Measurements from ENCODE around the gene ELF2. TPM values are rescaled to one million over a fixed set of nuclear protein-coding genes. Genes with fewer than 3 reads are reported as not detected.
"Not testable (repeated sequence)": the region's sequence is repeated elsewhere in the genome, so short reads cannot be mapped to it uniquely, and the experiment has no call there.

ELF2 gene
- total RNA-seq, 2 donors from 2014 or later: 39.7 to 46.2 TPM

- no peaks in the 10 kb centered on the region for H3K36me3 Mint-ChIP-seq
- H3K4me3 Mint-ChIP-seq: no peak overlapping the region
- H3K9me3 Mint-ChIP-seq: no peaks in the 10 kb centered on the region
- DNase-seq (ENCODE audit: low spot score) (no peak), ATAC-seq (no peak)
- H3K4me1 Mint-ChIP-seq (ENCODE audit: low read depth in 2 of 2): peaks cover 7 to 13% of the 10 kb centered on the region in 2 donors
- no peak overlapping the region for H3K27ac Mint-ChIP-seq
- H3K27me3 Mint-ChIP-seq: no peaks in the 10 kb centered on the region
Observed at GRCh38 chr4:139171876-139172691, 4.9 kb downstream of the ELF2 start.

GRCh38 chr4:139170932-139171331 lies 6.1 kb downstream of the ELF2 start:
- no peaks in the 10 kb centered on the region for H3K36me3 Mint-ChIP-seq
- H3K4me1 Mint-ChIP-seq (ENCODE audit: low read depth in 2 of 2): peaks cover 7 to 11% of the 10 kb centered on the region in 2 donors
- ATAC-seq (no peak), DNase-seq (ENCODE audit: low spot score) (no peak)
- H3K9me3 Mint-ChIP-seq: no peaks in the 10 kb centered on the region
- H3K4me3 Mint-ChIP-seq: no peak overlapping the region
- no peaks in the 10 kb centered on the region for H3K27me3 Mint-ChIP-seq
- H3K27ac Mint-ChIP-seq: no peak overlapping the region

DNA sequence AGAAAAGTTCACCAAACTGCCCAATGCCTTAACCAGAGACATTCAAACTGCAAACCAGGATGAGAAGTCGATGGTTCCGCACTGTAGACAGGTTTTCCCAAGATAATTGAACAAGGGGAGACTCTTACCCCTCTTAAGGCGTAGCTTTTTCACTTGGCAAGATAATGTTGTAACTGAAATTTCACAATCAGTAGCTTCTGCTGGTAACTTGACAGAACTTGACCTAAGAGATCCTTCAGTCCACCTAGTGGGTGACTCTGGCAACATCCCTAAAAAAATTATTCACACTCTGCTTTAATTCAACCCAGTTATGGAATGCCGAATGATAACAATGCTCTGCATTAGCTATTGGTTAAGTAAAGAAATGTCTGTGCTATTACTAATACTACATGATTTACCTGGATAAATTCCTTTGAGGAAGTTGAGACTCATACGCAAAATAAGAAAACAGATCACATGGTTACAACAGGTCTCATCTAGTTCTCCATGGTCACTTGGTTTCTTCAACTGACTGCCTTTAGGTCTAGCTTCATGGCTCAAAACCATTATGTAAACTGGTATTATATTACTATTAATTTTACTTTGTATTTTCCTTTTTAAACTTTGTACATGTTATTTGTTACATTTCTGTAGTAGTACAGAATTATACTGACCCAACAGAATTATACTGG lies 9.1 kb downstream of the ELF2 start:
- no peak for DNase-seq (ENCODE audit: low spot score)
- no peaks in the 10 kb centered on the region for H3K27me3 Mint-ChIP-seq
- no peak overlapping the region for H3K27ac Mint-ChIP-seq
- H3K4me3 Mint-ChIP-seq: no peak overlapping the region
- H3K36me3 Mint-ChIP-seq: no peaks in the 10 kb centered on the region
- peak in 1 of 2 donors; percentile 24 for ATAC-seq
- no peaks in the 10 kb centered on the region for H3K9me3 Mint-ChIP-seq
- peaks cover 10 to 18% of the 10 kb centered on the region in 2 donors for H3K4me1 Mint-ChIP-seq (ENCODE audit: low read depth in 2 of 2)

DNA sequence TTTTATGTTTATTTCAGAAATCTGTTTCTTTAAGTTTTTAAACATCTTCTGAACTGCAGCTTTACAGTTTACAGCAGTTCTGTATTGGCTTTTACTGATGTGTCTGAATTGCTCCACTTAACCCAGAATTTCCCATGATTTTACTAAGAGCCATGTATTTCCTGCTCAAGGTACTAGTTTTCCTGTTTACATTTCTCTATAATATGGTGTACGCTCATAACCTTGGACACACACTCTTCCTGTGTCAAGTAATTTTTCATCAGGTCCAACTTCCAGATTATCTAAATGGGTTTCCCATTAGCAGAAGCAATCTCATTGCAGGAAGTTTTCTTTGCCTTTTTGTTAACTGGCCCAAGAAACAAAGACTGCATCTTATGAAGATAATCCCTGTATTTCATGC lies 12.3 kb downstream of the ELF2 start:
- Mint-ChIP-seq H3K36me3 (no peaks in the 10 kb centered on the region), H3K27me3 (no peaks in the 10 kb centered on the region), H3K27ac (no peak overlapping the region), H3K9me3 (no peaks in the 10 kb centered on the region), H3K4me1 (ENCODE audit: low read depth in 2 of 2) (peaks cover 8 to 11% of the 10 kb centered on the region in 2 donors), H3K4me3 (no peak overlapping the region)
- ATAC-seq: no peak
- DNase-seq (ENCODE audit: low spot score): no peak

DNA sequence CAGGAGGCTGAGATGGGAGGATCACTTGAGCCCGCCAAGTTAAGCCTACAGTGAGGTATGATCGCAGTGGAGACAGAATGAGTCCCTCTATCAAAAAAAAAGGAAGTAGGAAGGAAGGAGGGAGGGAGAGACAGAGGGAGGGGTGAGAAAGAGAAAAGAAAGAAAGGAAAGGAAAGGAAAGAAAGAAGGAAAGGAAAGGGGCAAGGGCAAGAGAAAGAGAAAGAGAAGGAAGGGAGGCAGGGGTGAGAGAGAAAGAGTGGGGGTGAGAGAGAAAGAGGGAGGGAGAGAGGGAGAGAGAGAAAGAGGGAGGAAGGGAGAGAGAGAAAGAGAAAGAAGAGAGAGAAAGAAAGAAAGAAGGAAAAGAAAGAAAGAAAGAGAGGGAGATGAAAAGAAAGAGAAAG lies 13.2 kb downstream of the ELF2 start:
- DNase-seq (ENCODE audit: low spot score) (no peak), ATAC-seq (no peak)
- H3K27ac Mint-ChIP-seq: peak overlapping the region in 1 of 2 donors; percentile 31
- H3K36me3 Mint-ChIP-seq: no peaks in the 10 kb centered on the region
- H3K9me3 Mint-ChIP-seq: no peaks in the 10 kb centered on the region
- H3K4me1 Mint-ChIP-seq (ENCODE audit: low read depth in 2 of 2): peaks cover 13 to 19% of the 10 kb centered on the region in 2 donors
- H3K27me3 Mint-ChIP-seq: no peaks in the 10 kb centered on the region
- no peak overlapping the region for H3K4me3 Mint-ChIP-seq

DNA sequence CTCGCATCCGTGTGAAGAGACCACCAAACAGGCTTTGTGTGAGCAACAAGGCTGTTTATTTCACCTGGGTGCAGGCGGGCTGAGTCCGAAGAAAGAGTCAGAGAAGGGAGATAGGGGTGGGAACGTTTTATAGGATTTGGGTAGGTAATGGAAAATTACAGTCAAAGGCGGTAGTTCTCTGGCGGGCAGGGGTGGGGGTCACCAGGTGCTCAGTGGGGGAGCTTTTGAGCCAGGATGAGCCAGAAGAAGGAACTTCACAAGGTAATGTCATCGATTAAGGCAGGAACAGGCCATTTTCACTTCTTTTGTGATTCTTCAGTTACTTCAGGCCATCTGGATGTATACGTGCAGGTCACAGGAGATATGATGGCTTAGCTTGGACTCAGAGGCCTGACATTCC lies 19.0 kb downstream of the ELF2 start:
- H3K36me3 Mint-ChIP-seq; ATAC-seq; H3K27ac Mint-ChIP-seq; H3K9me3 Mint-ChIP-seq; H3K27me3 Mint-ChIP-seq; DNase-seq (ENCODE audit: low spot score); H3K4me3 Mint-ChIP-seq: not testable (repeated sequence)
- peaks cover 15 to 21% of the 10 kb centered on the region in 2 donors for H3K4me1 Mint-ChIP-seq (ENCODE audit: low read depth in 2 of 2)

DNA sequence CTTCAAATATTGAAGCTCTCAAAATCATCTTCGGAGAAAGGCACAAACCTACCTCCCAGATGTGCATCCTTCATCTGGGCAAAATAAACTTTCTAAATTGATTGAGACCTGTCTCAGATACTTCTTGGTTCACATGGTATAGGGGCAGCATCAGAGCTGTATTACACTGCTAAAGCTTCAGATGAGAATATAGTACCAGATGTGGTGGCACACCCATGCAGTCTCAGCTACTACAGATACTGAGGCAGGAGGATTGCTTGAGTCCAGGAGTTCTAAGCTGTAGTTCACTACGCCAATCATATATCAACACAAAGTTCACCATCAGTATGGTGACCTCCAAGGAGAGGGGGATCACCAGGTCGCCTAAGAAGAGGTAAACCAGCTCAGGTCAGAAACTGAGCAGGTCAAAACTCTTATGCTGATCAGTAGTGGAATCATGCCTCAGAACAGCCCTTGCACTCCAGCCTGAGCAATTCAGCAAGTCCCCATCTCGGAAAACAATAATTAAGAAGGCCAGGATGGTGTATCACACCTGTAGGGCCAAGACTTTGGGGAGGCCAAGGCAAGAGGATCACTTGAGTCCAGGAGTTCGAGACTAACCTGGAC lies 22.0 kb downstream of the ELF2 start:
- DNase-seq (ENCODE audit: low spot score) (no peak), ATAC-seq (no peak)
- no peaks in the 10 kb centered on the region for H3K27me3 Mint-ChIP-seq
- H3K27ac Mint-ChIP-seq: no peak overlapping the region
- no peaks in the 10 kb centered on the region for H3K9me3 Mint-ChIP-seq
- no peak overlapping the region for H3K4me3 Mint-ChIP-seq
- peaks cover 15 to 21% of the 10 kb centered on the region in 2 donors for H3K4me1 Mint-ChIP-seq (ENCODE audit: low read depth in 2 of 2)
- no peaks in the 10 kb centered on the region for H3K36me3 Mint-ChIP-seq

GRCh38 chr4:139154538-139154937 lies 22.5 kb downstream of the ELF2 start:
- DNase-seq (ENCODE audit: low spot score) (no peak), ATAC-seq (no peak)
- Mint-ChIP-seq H3K4me1 (ENCODE audit: low read depth in 2 of 2) (peaks cover 12 to 20% of the 10 kb centered on the region in 2 donors), H3K27me3 (no peaks in the 10 kb centered on the region), H3K9me3 (no peaks in the 10 kb centered on the region), H3K36me3 (no peaks in the 10 kb centered on the region), H3K4me3 (no peak overlapping the region), H3K27ac (no peak overlapping the region)

DNA sequence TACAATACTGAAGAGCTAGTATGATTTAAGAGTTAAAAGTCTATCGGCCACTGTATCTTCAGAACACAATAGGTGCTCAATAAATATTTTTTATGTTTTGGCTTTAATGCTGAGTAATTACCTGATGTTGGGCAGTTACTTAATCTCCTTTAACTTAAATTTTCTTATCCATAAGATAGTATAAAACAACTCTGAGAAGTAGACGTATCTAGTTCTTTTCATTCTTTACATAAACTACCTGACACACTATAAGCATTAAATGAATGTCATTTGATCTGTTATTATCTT lies 22.9 kb downstream of the ELF2 start:
- no peak overlapping the region for H3K4me3 Mint-ChIP-seq
- no peaks in the 10 kb centered on the region for H3K36me3 Mint-ChIP-seq

DNA sequence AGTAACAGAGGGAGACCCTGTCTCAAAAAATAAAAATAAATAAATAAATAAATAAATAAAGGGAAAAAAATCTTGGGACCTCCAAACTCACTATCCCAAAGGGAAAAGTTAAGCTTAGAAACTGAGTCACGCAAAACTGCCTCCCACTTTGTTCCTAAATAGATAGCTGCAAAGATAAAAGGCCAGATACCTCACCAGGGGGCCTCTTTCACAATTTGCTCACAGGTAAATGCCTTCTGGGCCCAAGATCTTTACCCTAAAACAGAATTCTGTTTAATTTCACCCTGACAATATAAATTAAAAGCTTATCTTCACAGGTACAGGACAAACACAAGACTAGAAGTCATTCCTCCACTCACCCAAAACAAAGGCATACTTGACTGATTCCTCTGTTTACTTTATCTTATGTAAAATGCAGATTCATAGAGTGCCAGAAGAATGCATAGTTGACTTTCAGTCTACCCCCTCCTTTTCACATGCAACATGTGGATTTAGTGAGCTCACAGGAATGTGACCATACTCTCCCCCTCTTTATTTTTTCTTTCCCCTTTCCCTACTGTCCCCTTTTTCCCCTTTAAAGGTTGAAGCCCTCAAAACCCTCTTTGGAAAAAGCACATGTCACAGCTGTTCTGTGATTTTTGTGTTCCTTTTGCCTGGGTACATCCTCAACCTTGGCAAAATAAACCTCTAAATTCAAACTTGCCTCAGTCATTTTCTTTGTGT lies 23.4 kb downstream of the ELF2 start:
- ATAC-seq: no peak
- H3K27ac Mint-ChIP-seq: no peak overlapping the region

More for the DNA sequence above, 22.9 kb downstream of the ELF2 start:
- no peak overlapping the region for H3K27ac Mint-ChIP-seq
- peaks cover 10 to 15% of the 10 kb centered on the region in 2 donors for H3K4me1 Mint-ChIP-seq (ENCODE audit: low read depth in 2 of 2)
- no peak for DNase-seq (ENCODE audit: low spot score)
- no peaks in the 10 kb centered on the region for H3K9me3 Mint-ChIP-seq
- no peak for ATAC-seq
- no peaks in the 10 kb centered on the region for H3K27me3 Mint-ChIP-seq

GRCh38 chr4:139152249-139152648 lies 24.8 kb downstream of the ELF2 start:
- peaks cover 9 to 19% of the 10 kb centered on the region in 2 donors for H3K4me1 Mint-ChIP-seq (ENCODE audit: low read depth in 2 of 2)
- H3K27me3 Mint-ChIP-seq: no peaks in the 10 kb centered on the region
- H3K27ac Mint-ChIP-seq: no peak overlapping the region
- H3K36me3 Mint-ChIP-seq: no peaks in the 10 kb centered on the region
- H3K9me3 Mint-ChIP-seq: no peaks in the 10 kb centered on the region
- ATAC-seq (no peak), DNase-seq (ENCODE audit: low spot score) (no peak)
- no peak overlapping the region for H3K4me3 Mint-ChIP-seq

More for the DNA sequence above, 23.4 kb downstream of the ELF2 start:
- H3K4me3 Mint-ChIP-seq: no peak overlapping the region
- H3K4me1 Mint-ChIP-seq (ENCODE audit: low read depth in 2 of 2): peaks cover 9 to 14% of the 10 kb centered on the region in 2 donors
- no peaks in the 10 kb centered on the region for H3K9me3 Mint-ChIP-seq
- DNase-seq (ENCODE audit: low spot score): no peak
- no peaks in the 10 kb centered on the region for H3K27me3 Mint-ChIP-seq
- no peaks in the 10 kb centered on the region for H3K36me3 Mint-ChIP-seq

DNA sequence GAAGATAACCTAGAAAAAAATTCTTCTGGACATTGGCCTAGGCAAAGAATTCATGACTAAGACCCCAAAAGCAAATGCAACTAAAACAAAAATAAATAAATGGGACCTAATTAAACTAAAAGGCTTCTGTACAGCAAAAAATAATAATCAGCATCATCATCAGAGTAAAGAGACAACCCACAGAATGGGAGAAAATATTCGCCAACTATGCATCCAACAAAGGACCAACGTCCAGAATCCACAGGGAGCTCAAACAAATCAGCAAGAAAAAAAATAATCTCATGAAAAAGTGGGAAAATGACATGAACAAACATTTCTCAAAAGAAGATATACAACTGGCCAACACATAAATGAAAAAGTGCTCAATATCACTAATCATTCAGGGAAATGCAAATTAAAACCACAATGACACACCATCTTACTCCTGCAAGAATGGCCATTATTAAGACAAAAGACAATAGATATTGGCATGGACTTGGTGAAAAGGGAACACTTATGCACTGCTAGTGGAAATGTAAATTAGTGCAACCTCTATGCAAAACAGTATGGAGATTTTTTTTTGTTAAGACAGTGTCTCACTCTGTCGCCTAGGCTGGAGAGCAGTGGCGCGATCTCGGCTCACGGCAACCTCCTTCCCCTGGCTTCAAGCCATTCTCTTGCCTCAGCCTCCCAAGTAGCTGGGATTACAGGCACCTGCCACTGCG lies 29.9 kb downstream of the ELF2 start:
- Mint-ChIP-seq H3K9me3 (no peaks in the 10 kb centered on the region), H3K4me3 (no peak overlapping the region), H3K36me3 (peaks cover 5% of the 10 kb centered on the region), H3K4me1 (ENCODE audit: low read depth in 2 of 2) (peaks cover 28 to 33% of the 10 kb centered on the region in 2 donors), H3K27me3 (no peaks in the 10 kb centered on the region), H3K27ac (no peak overlapping the region)
- DNase-seq (ENCODE audit: low spot score) (no peak), ATAC-seq (no peak)

GRCh38 chr4:139145552-139145932 lies 31.5 kb downstream of the ELF2 start:
- Mint-ChIP-seq H3K4me3 (no peak overlapping the region), H3K27me3 (no peaks in the 10 kb centered on the region), H3K36me3 (peaks cover 5% of the 10 kb centered on the region), H3K27ac (no peak overlapping the region), H3K9me3 (no peaks in the 10 kb centered on the region), H3K4me1 (ENCODE audit: low read depth in 2 of 2) (peaks cover 32 to 38% of the 10 kb centered on the region in 2 donors)
- ATAC-seq (no peak), DNase-seq (ENCODE audit: low spot score) (no peak)

Data from natural killer cell treated with Interleukin-12 subunit alpha and Interleukin-12 subunit beta and Interleukin-15 and Interleukin-18, amount 100 ng/mL, for 72 hours (primary cell).